GM12878 (cell line): ENCODE measurements around the gene EXD3.

Experiments
- CBX3 ChIP-seq: fragments of 200-600 bp; sonication (generic); IDR thresholded peaks from 2 replicates; pipeline ENCODE4 v1.6.1; 2016; ENCODE audit warnings: low read depth, borderline replicate concordance
- CTCF ChIP-seq, 3 experiments: IDR thresholded peaks in 2 of 3; conservative IDR thresholded peaks in 1 of 3; 2 replicates each; pipeline ENCODE4 v1.5.1; 2011; ENCODE audit warnings: low read depth in 3 of 3, low read length in 3 of 3, mild to moderate bottlenecking in 3 of 3, control low read depth in 2 of 3, moderate library complexity in 2 of 3, inconsistent platforms in 1 of 3, mixed read lengths in 1 of 3; ENCODE audit not compliant: control insufficient read depth in 2 of 3, insufficient read depth in 1 of 3; ENCODE audit errors: extremely low read depth in 1 of 3
- ELK1 ChIP-seq: IDR thresholded peaks from 2 replicates; pipeline ENCODE4 v1.6.1; 2012; ENCODE audit warnings: low read depth, low read length, improper control_type of control experiment
- GATAD2B ChIP-seq: fragments of 450-650 bp; conservative IDR thresholded peaks from 2 replicates; pipeline ENCODE4 v1.6.1; 2017; ENCODE audit warnings: low read depth, mild to moderate bottlenecking, moderate library complexity
- NFIC ChIP-seq: IDR thresholded peaks from 2 replicates; pipeline ENCODE4 v1.6.1; 2012; ENCODE audit warnings: low read depth, mild to moderate bottlenecking, inconsistent platforms, low read length, moderate library complexity
- POLR2A ChIP-seq: IDR thresholded peaks from 2 replicates; pipeline ENCODE4 v1.6.1; 2011; ENCODE audit warnings: low read depth, mild to moderate bottlenecking, low read length
- POLR2AphosphoS2 ChIP-seq: IDR thresholded peaks from 2 replicates; pipeline ENCODE4 v1.6.1; 2011; ENCODE audit warnings: low read depth, mild to moderate bottlenecking, low read length, improper control_type of control experiment, moderate library complexity
- SRF ChIP-seq, 2 experiments: IDR thresholded peaks; 2 replicates each; pipeline ENCODE4 v1.6.1; 2011; ENCODE audit warnings: low read depth in 2 of 2, low read length in 2 of 2, mild to moderate bottlenecking in 1 of 2, moderate library complexity in 1 of 2
- ZZZ3 ChIP-seq: IDR thresholded peaks from 2 replicates; pipeline ENCODE4 v1.6.1; 2011; ENCODE audit warnings: low read depth; ENCODE audit not compliant: control insufficient read depth, insufficient read length

- no peak for TF ChIP-seq CTCF (IDR thresholded peaks at IDR 0.05 in 2 of 3, conservative IDR thresholded peaks at IDR 0.05 in 1 of 3; ENCODE audit: control insufficient read depth in 2 of 3, extremely low read depth in 1 of 3, insufficient read depth in 1 of 3, low read depth in 3 of 3, low read length in 3 of 3)
- no peak for TF ChIP-seq POLR2A
- no peak for TF ChIP-seq ELK1
- TF ChIP-seq ZZZ3: no peak
- no peak for TF ChIP-seq NFIC
- no peak for TF ChIP-seq GATAD2B
- no peak for TF ChIP-seq SRF (IDR thresholded peaks at IDR 0.05; ENCODE audit: low read depth in 2 of 2, low read length in 2 of 2)
- TF ChIP-seq POLR2AphosphoS2: no peak
- TF ChIP-seq CBX3: no peak
Measured at GRCh38 chr9:137349471-137350033, 73.4 kb downstream of the EXD3 start.
